GM12891 (cell line): ENCODE results near the gene CARD14.
"Not testable (repeated sequence)": the region's sequence is repeated elsewhere in the genome, so short reads cannot be mapped to it uniquely, and the experiment has no call there.

Experiments
- PAX5 ChIP-seq: IDR thresholded peaks from 2 replicates; pipeline ENCODE4 v1.6.1; 2011; ENCODE audit warnings: low read length, moderate library complexity, mild to moderate bottlenecking; ENCODE audit not compliant: insufficient read depth, severe bottlenecking
- POLR2A ChIP-seq: IDR thresholded peaks from 2 replicates; pipeline ENCODE4 v1.6.1; 2011; ENCODE audit warnings: low read depth, low read length, control low read depth
- POLR2AphosphoS5 ChIP-seq: IDR thresholded peaks from 2 replicates; pipeline ENCODE4 v1.6.1; 2011; ENCODE audit warnings: low read depth, low read length, control low read depth
- POU2F2 ChIP-seq: IDR thresholded peaks from 2 replicates; pipeline ENCODE4 v1.6.1; 2011; ENCODE audit warnings: low read depth, mild to moderate bottlenecking, control low read depth, low read length, moderate library complexity
- SPI1 ChIP-seq: IDR thresholded peaks from 2 replicates; pipeline ENCODE4 v1.6.1; 2011; ENCODE audit warnings: low read depth, low read length, control low read depth
- TAF1 ChIP-seq: IDR thresholded peaks from 2 replicates; pipeline ENCODE4 v1.6.1; 2011; ENCODE audit warnings: low read depth, low read length, control low read depth

DNA sequence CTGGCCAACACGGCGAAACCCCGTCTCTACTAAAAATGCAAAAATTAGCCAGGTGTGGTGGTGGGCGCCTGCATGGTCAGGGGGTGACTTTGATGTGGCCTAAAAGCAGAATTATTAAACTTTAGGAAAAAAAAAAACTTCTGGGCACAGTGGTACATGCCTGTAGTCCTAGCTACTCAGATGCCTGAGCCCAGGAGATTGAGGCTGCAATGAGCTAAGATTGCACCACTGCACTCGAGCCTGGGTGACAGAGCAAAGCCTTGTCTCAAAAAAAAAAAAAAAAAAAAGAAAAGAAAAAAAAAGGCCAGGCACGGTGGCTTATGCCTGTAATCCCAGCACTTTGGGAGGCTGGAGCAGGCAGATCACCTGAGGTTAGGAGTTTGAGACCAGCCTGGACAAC, 29.5 kb downstream of the CARD14 start:
- not testable (repeated sequence) for TF ChIP-seq POLR2A, POLR2AphosphoS5, PAX5, TAF1, SPI1, POU2F2
